NCI-H2196 treated with DMSO at 0.1 percent for 48 hours (cell line): Measurements from ENCODE around the gene CDH13.

ENCODE experiments used
- DNase-seq: peaks from one replicate; lab custom pipeline; 2025; ENCODE audit not compliant: unreplicated experiment; lab: John Stamatoyannopoulos, UW

CDH13 gene

DNA sequence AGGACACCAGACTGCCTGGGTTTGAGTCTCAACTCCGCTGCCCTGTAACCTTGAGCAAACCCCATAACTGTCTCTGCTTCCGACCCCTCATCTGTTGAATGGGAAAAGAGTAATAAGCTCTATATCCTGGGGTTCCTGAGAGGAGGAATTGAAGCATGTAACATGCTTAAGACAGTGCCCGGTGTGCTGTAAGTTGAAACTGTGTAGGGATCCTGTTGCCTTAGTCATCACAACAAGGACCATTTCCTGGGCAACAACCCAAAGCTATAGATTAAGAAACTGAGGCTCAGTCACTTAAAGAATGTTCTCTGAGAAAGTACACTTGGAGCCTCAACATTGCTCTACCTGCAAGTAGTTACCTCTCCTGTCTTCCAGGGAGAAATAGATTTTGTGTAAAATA lies 23.0 kb downstream of the CDH13 start:
- DNase-seq: no peak

DNA sequence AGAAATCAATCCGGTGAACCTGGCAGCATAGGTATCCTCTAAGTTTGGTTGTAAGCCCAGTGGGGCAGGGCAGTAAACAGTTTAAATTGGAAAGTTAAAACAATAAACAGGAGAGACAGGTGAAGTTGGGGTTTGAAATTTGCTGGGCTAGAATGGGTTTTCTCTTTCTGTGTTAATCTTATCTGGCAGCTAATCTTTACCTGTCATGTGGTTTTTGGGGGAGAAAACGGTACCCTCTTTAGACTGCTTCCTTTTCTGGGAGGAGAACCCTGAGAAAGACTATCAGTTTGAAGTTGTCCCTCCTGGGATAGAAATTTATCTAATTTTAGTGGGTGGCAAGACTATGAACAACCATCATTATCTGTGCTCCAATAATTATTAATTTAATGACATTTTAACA lies 24.0 kb downstream of the CDH13 start:
- no peak for DNase-seq

DNA sequence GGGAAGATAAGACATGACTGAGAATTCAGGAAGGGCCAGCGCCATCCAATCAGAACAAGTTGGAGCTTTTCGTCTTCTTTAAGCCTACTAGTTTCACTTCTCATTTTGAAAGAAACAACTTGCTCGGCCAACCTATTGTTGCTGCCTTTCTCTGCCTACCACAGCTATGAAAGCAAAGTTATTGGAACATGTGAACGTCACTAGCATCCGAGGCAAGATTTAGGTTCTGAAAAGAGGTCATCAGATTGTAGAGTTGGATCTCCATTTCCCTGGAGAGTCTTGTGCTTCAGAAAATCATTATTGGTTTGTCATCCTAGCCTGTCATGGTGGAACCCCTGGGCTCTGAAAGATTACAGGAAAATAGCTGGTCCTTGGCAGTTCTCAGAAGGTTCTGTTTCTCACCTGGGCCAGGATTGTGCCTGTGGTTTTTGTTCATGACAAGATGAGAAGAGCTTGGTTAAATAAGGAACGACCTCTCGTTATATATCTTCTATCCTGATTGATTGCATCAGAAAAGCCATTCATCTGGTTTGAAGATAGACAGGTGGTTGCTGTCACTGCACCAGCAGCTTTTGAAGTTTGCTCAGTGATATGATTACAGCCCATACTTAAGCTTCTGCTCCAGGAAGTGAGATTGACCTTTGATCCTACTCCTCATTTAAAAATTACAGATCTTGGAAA lies 25.3 kb downstream of the CDH13 start:
- no peak for DNase-seq

DNA sequence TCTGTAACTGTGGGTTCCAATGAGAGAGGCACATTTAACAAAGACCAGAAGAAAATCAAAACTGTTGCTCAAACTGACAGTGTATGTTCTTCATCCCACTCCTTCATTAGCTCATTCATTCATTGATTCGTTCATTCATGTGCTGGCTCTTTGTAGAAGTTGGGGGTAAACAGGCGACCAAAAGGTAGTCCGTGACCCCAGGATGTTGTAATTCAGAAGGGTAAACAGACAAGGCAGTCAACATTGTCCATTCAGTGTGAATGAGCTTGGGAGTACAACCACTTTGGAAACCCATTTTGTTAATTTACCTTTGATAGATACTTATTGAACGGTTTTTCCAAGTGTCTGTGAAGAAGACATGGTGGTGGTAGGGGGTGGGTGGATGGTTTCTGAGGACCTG lies 26.1 kb downstream of the CDH13 start:
- no peak for DNase-seq

DNA sequence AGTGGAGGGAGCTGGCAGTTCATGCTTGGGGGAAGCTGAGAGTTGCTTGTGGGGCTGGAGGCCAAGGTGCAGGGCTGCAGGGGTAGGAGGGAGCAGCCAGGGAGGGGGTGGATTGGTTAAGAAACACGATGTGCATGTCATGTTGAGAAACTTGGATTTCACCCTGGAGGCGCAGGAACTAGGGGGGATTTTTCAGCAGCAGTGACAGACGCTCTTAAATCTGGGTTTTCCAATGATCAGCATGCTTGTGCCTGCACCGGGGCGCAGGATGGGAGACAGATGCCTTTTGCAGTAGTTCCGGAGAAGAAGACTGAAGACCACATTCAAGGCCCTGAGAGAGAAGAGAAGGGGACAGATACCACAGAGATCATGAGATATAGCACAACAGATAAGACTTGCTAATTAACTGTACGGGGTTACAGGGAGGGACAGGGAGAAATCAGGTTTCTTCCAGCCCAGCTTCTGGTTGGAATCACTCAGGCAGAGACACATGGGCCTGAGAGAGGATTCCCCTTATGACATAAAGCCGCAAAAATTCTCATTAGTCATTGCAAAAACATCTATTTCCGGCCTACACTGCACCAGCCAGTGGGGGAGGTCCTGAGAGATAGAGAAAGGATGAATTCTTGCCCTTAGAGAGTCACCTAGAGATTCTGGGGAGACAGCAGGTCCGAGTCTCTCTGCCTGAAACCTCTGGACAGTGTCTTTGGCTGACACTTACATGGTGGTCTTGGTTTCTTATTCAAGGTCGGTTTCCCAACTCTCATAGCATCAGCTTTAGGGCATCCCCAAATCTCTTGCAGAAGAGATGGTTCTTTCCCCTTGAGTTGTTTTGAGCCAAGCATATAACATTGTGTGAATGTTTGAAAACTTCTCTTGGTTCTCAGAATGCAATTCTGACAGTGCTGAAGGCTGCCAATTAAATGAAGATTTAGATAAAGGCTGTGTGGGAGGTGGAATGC lies 27.1 kb downstream of the CDH13 start:
- no peak for DNase-seq

DNA sequence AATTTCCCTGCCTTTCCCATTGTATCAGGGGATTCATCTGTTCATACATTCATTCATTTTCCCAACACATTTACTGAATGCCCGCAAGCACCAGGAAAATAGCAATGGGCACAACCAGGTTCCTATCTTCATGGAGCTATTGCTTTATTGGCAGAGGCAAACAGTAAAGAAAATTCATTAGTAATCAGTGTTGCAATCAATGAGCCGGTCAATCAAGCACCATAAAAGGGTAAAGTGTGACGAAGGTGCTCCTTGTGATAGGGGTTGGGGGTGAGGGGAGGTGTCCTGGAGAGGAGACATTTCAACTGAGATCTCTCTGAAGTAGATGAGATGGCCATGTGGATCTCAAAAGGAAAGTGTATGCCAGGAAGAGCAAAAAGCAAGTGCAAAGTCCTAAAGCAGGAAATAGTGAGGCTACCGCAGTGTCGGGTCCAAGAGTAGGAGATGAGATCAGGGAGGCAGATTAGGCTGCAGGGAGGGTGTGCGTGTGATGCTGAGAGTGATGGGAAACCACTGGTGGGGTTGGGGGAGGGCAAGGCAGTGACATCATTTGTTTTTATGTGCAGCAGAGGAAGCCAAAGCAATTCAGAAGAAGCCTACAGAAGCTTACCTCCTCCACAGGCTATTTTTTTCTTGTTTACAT lies 28.4 kb downstream of the CDH13 start:
- DNase-seq: no peak

DNA sequence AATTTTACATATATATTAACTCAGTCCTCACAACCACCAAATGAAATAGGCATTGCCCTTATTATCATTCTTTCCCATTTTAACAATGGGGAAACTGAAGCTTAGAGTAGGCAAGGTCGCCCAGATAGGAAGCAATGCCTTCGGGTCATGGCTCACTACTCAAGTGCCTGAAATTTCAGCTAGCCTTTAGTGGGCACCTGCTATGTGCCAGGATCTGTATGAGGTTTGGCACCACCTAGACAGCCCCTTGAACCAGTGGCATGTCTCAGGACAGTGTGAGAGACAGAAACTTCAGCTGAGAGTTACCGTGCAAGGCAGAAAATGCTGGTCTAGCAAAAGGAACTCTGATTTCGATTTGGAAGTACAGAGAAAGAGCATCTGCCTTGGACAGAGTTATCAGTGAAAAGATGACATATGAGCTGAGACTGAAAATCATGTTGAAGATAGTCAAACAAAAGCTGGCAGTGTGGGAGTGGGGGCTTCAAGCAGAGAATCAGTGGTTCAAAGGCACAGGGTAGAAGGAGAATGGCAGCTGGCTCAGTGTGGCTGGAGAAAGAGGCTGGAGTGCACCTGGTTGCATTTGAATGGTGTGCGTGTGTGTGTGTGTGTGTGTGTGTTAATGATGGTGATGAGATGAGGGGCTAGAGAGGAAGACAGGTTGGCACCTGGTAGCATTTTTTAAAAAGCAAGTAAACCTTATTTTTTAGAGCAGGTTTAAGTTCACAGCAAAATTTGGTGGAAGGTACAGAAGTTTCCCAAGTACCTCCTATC lies 29.1 kb downstream of the CDH13 start:
- DNase-seq: no peak

DNA sequence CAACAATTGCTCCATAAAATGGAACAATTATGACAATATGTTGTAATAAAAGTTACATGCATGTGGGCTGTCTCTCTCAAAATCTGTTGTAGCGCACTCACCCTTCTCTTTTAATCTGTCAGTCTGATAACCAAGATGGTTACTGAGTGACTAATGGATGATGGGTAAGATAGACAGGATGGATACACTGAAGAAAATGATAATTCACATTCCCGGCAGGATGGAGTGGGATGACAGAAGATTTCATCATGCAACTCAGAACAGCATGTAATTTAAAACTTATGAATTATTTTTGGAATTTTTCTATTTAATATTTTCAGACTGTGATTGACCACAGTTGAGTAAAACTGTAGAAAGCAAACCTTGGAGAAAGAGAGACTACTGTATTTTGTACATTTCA lies 30.5 kb downstream of the CDH13 start:
- no peak for DNase-seq

DNA sequence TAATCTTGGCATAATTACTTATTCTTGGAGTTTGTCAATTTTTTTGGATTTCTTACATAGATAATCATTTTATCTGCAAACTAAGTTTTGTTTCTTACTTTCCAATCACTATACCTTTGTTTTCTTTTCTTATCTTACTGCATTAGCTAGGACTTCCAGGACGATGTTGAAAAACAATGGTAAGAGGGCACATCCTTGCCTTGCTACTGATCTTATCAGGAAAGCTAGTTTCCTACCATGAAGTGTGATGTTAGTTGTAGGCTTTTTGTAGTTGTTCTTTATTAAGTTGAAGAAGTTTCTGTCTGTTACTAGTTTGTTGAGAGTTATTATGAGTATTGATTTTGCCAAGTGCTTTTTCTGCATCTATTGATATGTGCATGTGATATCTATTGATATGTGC lies 31.0 kb downstream of the CDH13 start:
- DNase-seq: no peak

DNA sequence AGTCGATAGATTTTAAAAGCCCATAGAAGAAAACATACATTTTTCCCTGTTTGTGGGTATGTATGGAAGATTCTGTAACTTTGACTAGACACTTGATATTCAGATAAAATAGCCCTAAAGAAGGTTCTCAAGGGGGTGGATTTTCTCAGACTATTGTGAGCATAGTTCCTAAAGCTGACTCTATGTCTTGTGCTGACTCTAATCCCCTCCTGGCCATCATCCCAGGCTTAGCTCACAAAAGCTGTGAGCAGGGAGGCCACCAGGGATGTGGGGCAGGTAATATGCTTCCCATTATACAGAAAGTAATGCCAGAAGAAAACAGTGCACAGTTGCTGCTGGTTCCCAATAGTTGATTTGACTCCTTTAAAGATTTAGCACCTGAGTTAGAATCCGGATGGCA lies 32.0 kb downstream of the CDH13 start:
- DNase-seq: no peak

DNA sequence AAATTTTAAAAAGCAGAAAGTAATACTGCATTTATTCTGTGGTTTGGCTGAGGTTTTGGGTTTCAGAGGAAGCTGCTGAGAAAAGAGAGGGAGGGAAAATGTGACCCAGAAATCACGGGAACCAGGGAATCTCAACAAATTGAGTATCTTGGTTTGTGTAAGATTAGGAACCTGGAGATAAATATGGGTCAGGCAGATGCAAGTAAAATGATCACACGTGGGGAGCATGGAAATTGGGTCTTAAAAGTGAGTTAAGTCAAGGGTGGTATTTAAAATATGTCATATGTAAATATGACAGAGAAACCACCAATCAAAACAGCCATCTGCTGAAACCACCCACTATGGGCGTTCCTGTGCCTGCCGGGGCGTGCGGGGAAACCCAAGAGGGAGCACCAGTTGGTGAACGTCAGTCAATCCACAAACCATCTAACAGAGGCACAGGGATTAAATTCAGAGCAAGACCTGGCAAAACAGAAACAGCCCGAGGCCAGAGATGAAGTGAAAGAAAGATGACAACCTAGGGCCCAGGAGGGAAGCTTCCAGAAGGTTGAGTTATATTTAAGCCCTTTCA lies 33.4 kb downstream of the CDH13 start:
- no peak for DNase-seq

DNA sequence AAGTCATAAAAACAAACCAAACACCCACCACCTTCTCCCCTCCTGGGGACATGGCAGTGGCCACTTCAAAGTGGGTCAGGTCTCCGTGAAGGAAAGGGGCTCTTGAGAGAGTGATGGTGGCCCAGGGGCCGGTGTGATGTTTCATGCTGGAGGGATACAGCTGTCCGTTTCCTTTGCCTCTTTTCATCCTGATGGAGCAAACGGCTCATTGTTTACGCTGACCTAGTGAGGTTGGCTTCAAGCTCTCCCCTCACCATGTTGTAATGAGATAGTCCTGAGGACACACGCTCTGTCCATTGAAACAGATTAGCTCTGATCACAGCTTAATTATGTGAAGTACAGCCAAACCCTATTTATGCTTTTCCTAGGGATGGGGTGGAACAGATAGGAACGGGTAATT lies 34.2 kb downstream of the CDH13 start:
- no peak for DNase-seq

DNA sequence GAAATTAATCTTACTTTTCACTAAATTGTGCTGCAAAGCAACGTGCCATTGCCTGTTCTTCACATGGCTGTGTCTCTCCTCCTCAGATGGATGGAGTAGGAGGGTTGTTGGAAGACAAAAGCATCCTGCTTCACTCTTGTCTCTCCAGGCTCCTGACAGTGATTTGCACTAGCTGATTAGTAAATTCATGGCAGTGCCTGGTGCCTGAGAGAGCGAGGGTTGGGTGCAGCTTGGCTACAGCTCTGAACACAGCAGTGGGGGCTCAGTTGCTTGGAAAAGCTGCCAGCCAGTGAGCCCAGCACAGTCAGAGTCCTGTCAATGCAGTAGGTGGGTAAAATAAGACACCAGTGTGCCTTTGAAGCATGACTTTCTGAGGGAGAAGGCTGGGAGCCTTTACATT lies 37.4 kb downstream of the CDH13 start:
- DNase-seq: no peak

DNA sequence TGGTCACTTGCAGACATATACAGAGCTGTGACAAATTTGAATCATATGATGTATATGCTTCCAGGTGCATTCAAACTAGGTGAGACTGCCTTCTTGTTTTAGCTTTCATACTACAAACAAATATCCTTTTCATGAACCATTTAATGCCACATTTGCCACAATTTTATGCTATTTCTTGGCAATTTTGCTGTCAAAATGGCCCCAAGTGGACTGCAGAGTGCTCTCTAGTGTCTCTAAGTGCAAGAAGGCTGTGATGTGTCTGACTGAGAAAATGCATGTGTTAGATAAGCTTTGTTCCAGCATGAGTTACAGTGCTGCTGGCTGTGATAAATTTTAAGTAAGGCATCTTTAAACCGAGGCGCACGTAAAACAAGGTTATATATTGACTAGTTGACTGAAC lies 38.3 kb downstream of the CDH13 start:
- DNase-seq: no peak

DNA sequence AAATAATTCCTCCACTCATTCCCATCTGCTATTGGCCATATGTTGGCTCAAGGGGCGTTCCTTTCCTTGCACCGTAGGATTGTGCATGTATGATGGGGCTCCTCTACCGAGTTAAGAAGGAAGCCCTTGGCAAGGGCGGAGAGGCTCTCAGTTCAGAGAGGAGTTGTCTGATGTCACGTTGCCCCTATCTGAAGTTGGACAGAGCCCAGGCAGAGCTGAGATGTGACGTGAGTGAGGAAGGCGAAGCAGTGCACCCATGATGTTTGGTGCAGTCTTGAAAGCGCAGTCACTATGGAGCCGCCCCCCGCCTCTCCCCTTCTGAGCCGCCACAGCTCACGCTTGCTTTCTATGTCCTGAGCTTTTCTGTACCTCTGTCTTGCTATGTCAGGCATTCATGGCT lies 40.7 kb downstream of the CDH13 start:
- no peak for DNase-seq

DNA sequence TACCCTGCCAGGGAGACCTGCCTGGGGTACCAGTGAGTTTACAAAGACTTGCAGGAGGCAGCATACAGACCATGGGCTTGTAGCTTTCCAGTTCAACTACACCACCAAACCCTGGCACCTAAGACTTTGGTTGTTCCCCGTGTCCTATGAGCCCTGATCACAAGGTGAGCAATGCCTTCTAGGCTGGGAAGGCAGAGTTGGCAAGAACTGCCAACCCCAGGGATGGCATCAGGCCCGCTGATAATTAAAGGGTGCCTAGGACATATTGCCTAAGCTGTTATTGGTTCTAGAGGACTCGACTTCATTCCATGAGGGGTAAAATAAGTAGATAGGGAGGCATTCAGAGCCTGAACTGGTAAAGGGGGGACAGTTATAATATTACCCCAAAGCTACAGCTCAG lies 41.3 kb downstream of the CDH13 start:
- no peak for DNase-seq

DNA sequence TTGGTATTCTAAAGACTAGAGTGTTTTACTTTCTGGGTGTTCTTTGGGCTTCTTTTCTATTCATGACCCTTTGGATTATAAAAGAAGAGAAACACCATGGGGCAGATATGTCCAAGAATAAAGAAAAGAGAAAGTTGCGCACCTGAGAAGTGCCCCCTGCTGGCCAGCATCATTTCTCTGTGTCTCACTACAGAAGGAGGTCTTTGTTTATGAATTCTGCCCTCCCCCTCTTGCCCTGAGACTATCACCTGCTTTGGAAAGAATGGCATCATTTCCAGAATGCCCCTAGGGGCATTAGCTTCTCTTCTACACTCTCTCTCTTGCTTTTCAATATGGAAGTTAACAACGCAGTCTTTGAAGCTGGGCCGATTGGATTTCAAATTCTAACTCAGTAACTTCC lies 45.0 kb downstream of the CDH13 start:
- DNase-seq: no peak

DNA sequence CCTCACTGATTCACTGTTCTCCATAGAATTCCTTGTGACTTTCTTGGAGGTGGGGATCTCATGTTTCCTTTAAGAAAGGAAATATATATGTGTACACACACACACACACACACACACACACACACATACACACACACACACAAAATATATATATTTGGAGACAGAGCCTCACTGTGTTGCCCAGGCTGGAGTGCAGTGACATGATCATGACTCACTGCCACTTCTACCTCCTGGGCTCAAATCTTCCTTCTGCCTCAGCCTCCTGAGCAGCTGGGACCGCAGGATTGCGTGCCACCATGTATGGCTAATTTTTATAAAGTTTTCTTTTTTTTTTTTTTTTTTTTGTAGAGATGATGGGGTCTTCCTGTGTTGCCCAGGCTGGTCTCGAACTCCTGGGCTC lies 45.9 kb downstream of the CDH13 start:
- no peak for DNase-seq

DNA sequence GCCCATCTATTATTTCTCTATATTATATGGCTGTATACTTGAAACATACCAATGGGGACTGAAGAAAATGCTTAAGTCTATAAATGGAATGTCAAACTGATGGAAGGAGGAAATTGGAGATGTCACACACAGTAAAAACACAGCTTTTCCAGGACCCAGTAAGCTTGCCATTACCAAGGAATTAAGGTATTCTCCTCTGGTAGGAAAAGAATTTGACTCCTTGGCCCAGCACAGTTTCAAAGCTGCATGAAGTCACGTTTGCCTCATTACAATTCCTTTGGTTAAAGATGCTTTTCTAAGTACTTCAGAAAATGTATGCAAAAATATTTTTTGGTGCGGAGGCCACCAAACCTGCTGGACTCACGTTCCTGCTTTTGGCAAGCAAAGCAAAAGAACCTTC lies 48.5 kb downstream of the CDH13 start:
- no peak for DNase-seq

DNA sequence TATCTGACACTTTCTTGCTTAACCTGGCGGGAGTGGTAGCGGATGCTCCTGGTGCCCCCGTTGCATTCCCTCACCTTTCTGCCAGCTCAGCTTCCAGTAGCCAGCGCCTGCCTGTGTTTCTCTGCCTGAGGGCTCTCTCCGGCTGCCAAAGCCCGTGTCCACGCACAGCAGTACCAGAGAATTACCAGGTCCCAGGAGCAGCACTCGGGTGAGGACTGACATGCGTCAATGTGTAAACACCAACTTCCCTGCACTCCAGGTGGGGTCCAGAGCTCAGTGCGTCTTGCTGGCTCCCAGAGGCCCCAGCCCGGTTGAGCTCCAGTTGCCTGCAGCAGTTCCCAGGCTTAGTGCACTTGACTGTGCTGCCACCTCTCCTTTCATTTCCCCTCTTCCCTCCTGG lies 54.8 kb downstream of the CDH13 start:
- no peak for DNase-seq

DNA sequence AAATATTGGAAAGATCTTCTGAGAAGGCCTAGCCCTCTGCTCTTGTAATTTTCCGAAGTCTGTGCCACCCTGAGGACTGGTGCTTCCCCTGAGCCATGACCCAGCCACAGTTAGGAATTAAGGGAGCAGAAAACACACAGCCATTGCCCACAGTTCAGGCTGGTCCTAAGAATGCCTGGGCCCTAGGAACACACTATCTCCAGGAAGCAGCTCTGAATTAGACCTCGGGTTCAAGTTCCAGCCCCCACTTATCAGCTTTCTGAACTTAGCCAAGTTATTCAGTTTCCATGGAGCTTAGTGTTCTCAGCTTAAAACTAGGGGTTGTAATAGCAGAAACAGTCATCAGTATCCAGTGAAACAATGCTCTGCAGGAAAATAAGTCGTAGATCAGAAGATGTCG lies 56.0 kb downstream of the CDH13 start:
- DNase-seq: no peak
